ENCODE data around the gene ENTPD8. TPM values are rescaled to one million over a fixed set of nuclear protein-coding genes. Genes with fewer than 3 reads are reported as not detected.

ENTPD8 gene
- total and polyA plus RNA-seq, 2 of the 13 experiments (the other 11 are each of a cell fraction or from before 2014, with no cell fraction given) = 0.26 to 0.44 TPM

- H3K27me3 ChIP-seq (ENCODE audit: control insufficient read depth in 1 of 2, insufficient read depth in 2 of 2, low read length in 2 of 2) = no peaks in the 10 kb centered on the region
- WGBS (ENCODE audit: low lambda C conversion rate) = 85% methylated on average over 11 of the region's 11 CpGs
- DNase-seq (ENCODE audit: low spot score) (no peak), FAIRE-seq (no peak), ATAC-seq (no peak)
- CTCF ChIA-PET (ENCODE audit: low intra/inter-chr PET ratio, low total read pairs) = no interaction called here
- POLR2A ChIA-PET = no interaction called here
- TF ChIP-seq ZBTB10 (CRISPR knock-in tag; IDR thresholded peaks at IDR 0.05; ENCODE audit: borderline replicate concordance) (no peak), ZNF276 (CRISPR knock-in tag; IDR thresholded peaks at IDR 0.05; ENCODE audit: low read depth) (no peak), ZNF382 (CRISPR knock-in tag; IDR thresholded peaks at IDR 0.05; ENCODE audit: borderline replicate concordance) (no peak), NFYC (CRISPR knock-in tag; IDR thresholded peaks at IDR 0.05) (no peak), ZBTB37 (CRISPR knock-in tag; IDR thresholded peaks at IDR 0.05) (no peak), ZNF552 (CRISPR knock-in tag; IDR thresholded peaks at IDR 0.05; ENCODE audit: borderline replicate concordance) (no peak), ZNF569 (CRISPR knock-in tag; IDR thresholded peaks at IDR 0.05; ENCODE audit: borderline replicate concordance) (no peak), ZNF75D (CRISPR knock-in tag; IDR thresholded peaks at IDR 0.05; ENCODE audit: borderline replicate concordance) (no peak)
- in situ Hi-C loops (cut with HindIII; ENCODE audit: extremely low pct_ligation_motif_present, low pct_unique_long_range_greater_than_20kb) = no loop called here
- H3K27ac ChIP-seq (ENCODE audit: extremely low read length, insufficient read depth, low read length) = no peak overlapping the region
- BruUV-seq (replicated peaks) = no TSS peak
- H3K36me3 ChIP-seq (replicated peaks in 1 of 2; ENCODE audit: control insufficient read depth in 1 of 2, insufficient read depth in 2 of 2, low read length in 2 of 2) = no peaks in the 10 kb centered on the region
- no peak overlapping the region for H3K4me3 ChIP-seq (replicated peaks in 1 of 3; ENCODE audit: insufficient read depth in 1 of 3, low read depth in 2 of 3, low read length in 3 of 3)
- H2AFZ ChIP-seq (ENCODE audit: low read length) = no peak overlapping the region
- H3K4me1 ChIP-seq (ENCODE audit: insufficient read depth, low read length) = peaks cover 24% of the 10 kb centered on the region
- no peaks in the 10 kb centered on the region for H3K79me2 ChIP-seq (ENCODE audit: insufficient read depth, low read length)
- no peaks in the 10 kb centered on the region for H3K9me3 ChIP-seq (ENCODE audit: low read length)
- intact Hi-C loops (cut with micrococcal nuclease; ENCODE audit: unreplicated experiment) = no loop called here
- no peak overlapping the region for H3K9ac ChIP-seq (ENCODE audit: insufficient read depth, low read depth, low read length)
- H4K20me1 ChIP-seq (ENCODE audit: insufficient read depth, low read length) = no peaks in the 10 kb centered on the region
- H3K4me2 ChIP-seq (ENCODE audit: low read depth, low read length) = no peak overlapping the region
Measured at GRCh38 chr9:137395666-137396010, 45.5 kb downstream of the ENTPD8 start.
